NCI-H2107 (cell line): Measurements from ENCODE around the gene MYBPC2.
"Not testable (repeated sequence)": the region's sequence is repeated elsewhere in the genome, so short reads cannot be mapped to it uniquely, and the experiment has no call there.

ENCODE experiments used
- DNase-seq: peaks from one replicate; lab custom pipeline; 2025; lab: John Stamatoyannopoulos, UW

MYBPC2 gene

GRCh38 chr19:50459638-50460037 is 26.9 kb downstream of the MYBPC2 start:
- DNase-seq, result no peak

GRCh38 chr19:50460161-50460765 is 27.6 kb downstream of the MYBPC2 start:
- DNase-seq, result no peak

GRCh38 chr19:50461066-50461875 is 28.6 kb downstream of the MYBPC2 start:
- DNase-seq, result peak; percentile 65

- DNase-seq, result no peak
These were observed 30.3 kb downstream of the MYBPC2 start for GRCh38 chr19:50462970-50463369.

GRCh38 chr19:50464348-50464747 is 31.7 kb downstream of the MYBPC2 start:
- DNase-seq, result no peak

GRCh38 chr19:50465000-50465399 is 32.3 kb downstream of the MYBPC2 start:
- no peak for DNase-seq

GRCh38 chr19:50465986-50466705 is 33.5 kb downstream of the MYBPC2 start:
- no peak for DNase-seq

GRCh38 chr19:50466706-50467039 is 34.0 kb downstream of the MYBPC2 start:
- DNase-seq, result no peak

- no peak for DNase-seq
These were observed 34.9 kb downstream of the MYBPC2 start for GRCh38 chr19:50467566-50467965.

- no peak for DNase-seq
These were observed 36.1 kb downstream of the MYBPC2 start for GRCh38 chr19:50468818-50469217.

GRCh38 chr19:50473336-50473735 is 40.6 kb downstream of the MYBPC2 start:
- DNase-seq, result not testable (repeated sequence)

- no peak for DNase-seq
These were observed 42.4 kb downstream of the MYBPC2 start for GRCh38 chr19:50475101-50475568.

- DNase-seq, result no peak
These were observed 43.1 kb downstream of the MYBPC2 start for GRCh38 chr19:50475736-50476223.

- DNase-seq, result peak; percentile 83
These were observed 43.7 kb downstream of the MYBPC2 start, which contains the start of the genes EMC10 and GARIN5A for GRCh38 chr19:50476224-50476906. Gene EMC10 (plus strand): TSS chr19:50476507. CDS start chr19:50476545, 38 bp downstream. Gene GARIN5A (minus strand): TSS chr19:50476848. CDS start chr19:50476388, 460 bp downstream.

- DNase-seq, result no peak
These were observed 44.2 kb downstream of the MYBPC2 start for GRCh38 chr19:50476907-50477238.

- DNase-seq, result no peak
These were observed 45.2 kb downstream of the MYBPC2 start for GRCh38 chr19:50477751-50478515.

- DNase-seq, result no peak
These were observed 46.4 kb downstream of the MYBPC2 start for GRCh38 chr19:50478901-50479715.

- DNase-seq, result no peak
These were observed 47.1 kb downstream of the MYBPC2 start for GRCh38 chr19:50479761-50480251.

- DNase-seq, result no peak
These were observed 47.8 kb downstream of the MYBPC2 start for GRCh38 chr19:50480281-50481111.
